ENCODE data around the gene ARRDC4.

DNA sequence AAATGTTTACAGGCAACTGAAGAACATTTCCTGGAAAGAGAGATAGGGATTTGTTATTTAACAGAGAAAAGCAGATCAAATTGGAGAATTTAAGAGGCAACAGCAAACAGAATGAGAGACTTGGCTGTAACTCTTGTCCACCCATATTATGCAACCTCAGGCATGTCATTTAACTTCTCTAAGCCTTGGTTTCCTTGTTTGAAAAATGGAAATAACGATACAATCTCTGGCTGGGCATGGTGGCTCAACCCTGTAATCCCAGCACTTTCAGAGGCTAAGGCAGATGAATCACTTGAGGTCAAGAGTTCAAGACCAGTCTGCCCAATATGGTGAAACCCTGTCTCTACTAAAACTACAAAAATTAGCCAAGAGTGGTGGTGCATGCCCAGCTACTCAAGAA lies 23.7 kb downstream of the ARRDC4 start:
- TF ChIP-seq, protein P1, sequence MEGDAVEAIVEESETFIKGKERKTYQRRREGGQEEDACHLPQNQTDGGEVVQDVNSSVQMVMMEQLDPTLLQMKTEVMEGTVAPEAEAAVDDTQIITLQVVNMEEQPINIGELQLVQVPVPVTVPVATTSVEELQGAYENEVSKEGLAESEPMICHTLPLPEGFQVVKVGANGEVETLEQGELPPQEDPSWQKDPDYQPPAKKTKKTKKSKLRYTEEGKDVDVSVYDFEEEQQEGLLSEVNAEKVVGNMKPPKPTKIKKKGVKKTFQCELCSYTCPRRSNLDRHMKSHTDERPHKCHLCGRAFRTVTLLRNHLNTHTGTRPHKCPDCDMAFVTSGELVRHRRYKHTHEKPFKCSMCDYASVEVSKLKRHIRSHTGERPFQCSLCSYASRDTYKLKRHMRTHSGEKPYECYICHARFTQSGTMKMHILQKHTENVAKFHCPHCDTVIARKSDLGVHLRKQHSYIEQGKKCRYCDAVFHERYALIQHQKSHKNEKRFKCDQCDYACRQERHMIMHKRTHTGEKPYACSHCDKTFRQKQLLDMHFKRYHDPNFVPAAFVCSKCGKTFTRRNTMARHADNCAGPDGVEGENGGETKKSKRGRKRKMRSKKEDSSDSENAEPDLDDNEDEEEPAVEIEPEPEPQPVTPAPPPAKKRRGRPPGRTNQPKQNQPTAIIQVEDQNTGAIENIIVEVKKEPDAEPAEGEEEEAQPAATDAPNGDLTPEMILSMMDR (IDR thresholded peaks at IDR 0.05): no peak
- no peak for TF ChIP-seq ZFX (IDR thresholded peaks at IDR 0.05; ENCODE audit: borderline replicate concordance)

Data from 22Rv1 (cell line).